HTERT RPE-1 (cell line): ENCODE results near the gene TFAP2E.
"Not testable (repeated sequence)": the region's sequence is repeated elsewhere in the genome, so short reads cannot be mapped to it uniquely, and the experiment has no call there.

Experiments
- in situ Hi-C: fragments of 300-500 bp; cut with MboI; formaldehyde crosslinking; loops from 4 replicates; pipeline ENCODE4 v1.14.3; 2020; ENCODE audit warnings: low sequenced_read_pairs

Gene TFAP2E

DNA sequence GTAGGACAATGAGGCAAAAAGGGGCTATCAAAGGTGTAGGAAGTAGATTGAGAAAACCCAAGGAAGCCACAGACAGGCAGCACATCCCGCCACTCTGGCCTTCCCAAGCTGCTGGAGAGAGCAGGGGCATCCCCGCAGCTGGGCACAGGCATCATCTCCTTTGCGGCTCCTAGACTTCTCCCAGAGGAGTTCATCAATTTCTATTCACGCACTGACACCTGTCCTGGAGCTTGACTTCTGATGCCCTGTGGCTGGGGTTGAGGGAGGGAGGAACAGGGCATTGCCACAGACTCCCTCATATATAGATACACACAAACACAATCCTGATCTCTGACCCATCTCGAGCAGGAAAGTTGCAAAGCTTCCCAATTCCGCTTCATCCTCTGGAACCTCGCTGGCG is 1.9 kb upstream of the TFAP2E start:
- in situ Hi-C loops: no loop called here

DNA sequence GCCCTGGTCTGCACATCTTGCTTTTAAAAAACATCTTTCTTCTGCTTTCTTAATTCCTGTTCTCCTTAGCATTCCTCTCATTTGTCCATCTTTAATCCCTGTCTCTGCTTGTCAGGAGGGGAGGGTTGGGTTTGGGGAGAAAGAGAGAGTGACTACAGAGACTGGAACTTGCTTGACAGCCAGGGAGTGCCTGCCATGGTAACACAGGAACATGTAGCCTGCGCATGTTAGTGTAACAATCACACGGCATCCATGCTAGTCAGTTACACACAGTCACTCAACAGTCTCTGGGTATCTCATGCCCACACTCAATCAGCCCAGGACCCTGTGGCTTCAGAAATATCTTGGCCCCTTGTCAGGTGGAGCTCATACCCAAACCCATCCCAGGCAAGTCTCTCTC is 818 bp upstream of the TFAP2E start:
- in situ Hi-C loops: no loop called here

DNA sequence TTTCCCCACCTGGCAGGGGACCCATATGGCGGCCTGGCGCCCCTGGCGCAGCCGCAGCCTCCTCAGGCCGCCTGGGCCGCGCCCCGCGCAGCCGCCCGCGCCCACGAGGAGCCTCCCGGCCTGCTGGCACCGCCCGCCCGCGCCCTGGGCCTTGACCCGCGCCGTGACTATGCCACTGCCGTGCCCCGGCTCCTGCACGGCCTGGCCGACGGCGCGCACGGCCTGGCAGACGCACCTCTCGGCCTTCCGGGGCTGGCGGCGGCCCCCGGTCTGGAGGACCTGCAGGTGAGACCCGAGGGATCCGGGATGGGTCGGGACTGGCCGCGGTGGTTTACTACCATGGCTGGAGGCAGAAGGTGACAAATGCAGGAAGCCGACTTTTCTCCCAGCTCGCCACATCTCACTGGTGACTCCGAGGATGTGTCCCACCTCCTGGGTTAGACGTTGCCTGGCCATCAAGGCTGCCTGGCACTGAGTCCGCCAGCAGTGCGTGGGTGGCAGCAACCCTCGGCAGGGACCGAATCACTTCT is 1.1 kb downstream of the TFAP2E start:
- in situ Hi-C loops: no loop called here

DNA sequence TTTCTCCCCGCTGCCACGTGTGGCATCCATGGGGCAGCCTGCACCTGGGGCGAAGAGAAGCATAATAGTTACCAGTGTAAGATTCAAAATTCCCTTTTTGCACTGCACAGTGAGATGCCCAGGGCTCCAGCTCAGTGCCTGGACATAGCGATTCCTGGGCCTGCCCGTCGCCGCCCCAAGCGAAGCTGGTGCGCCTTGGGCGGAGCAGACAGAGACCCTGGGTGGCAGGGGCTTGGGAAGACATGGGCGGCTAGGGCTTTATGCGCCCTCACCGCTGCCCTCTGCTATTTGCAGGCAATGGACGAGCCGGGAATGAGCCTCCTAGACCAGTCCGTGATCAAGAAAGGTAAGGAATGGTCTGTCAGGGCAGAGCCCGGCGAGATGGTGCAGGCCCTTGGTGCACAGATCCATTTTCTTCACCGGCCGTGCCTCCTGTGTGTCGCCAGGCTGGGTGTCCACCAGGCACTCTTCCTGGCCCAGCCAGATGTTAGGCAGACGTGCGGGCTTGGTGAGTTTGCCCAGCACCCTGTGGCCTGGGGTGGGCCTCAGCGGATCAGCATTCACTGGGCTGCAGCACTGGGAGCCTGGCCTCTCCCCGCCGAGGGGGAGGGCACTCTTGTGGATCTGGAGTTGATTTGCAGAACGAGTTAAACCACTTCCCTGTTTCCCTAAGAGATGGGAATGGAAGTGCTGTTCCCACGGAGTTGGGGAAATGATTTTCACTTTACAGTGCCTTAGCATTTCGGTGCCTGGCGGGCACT is 1.7 kb downstream of the TFAP2E start:
- in situ Hi-C loops: no loop called here

DNA sequence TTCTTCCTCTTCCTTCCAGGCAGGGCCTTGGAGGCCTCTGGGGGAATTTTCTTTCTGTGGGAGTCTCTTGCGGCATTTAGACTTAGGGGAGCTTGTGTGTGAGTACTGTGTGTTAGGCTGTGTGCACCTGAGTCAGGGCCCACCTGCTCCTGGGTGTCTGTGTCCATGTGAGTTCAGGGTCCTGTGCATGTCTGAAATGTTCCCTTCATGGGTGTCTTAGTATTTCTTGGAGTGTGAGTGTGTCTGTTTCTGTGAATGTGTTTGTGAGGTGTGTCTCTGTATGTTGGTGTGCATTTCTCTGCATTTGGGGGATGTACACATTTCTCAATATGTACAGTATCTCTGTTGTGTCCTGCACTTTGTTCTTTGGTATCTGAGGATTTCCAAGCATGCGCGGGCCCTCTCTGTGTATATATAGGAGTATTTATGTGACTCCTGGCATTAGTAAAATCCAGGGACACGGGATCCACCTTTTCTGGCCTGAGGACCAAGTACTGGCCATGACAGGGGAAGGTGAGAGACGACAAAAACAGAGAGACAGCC is 2.4 kb downstream of the TFAP2E start:
- in situ Hi-C loops: no loop called here

DNA sequence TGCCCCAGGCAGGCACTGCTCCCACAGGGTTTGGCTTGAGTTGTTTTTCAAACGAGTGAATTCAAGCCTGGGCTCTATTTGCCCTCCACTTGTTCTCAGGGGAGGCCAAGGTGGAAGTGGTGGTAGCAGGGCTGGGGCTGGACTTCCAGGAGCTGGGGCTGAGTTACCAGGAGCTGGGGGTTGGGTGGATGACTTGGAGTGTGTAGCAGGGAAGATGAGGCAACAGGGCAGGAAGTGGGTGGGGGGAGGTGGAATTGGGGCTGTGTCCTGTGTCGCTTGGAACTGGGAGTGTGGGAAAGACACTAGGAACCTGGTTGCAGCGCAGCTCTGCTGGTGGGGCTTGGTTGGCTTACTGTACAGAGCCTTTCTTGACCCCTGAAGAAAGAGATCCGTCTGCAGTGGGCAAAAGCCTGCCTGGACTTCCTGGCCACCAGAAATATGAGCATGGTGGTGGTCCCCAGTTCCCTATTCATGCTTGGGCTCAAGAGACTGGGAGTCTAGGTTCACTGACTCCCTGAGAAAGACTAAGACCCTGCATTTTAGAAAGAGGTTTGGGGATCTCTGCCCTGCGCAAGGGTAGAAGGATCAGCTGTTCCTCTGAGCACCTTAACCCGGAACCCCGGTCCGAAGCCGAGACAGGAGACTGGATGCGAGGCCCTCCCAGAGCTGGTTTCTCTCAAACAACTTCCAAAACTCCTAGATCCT is 3.1 kb downstream of the TFAP2E start:
- in situ Hi-C loops: no loop called here

DNA sequence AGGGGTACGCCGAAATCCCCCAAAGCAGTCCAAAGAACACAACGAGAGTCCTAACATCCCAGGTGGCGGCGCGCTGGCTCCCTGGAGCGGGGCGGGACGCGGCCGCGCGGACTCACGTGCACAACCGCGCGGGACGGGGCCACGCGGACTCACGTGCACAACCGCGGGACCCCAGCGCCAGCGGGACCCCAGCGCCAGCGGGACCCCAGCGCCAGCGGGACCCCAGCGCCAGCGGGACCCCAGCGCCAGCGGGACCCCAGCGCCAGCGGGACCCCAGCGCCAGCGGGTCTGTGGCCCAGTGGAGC is 3.6 kb downstream of the TFAP2E start:
- in situ Hi-C loops: not testable (repeated sequence)

DNA sequence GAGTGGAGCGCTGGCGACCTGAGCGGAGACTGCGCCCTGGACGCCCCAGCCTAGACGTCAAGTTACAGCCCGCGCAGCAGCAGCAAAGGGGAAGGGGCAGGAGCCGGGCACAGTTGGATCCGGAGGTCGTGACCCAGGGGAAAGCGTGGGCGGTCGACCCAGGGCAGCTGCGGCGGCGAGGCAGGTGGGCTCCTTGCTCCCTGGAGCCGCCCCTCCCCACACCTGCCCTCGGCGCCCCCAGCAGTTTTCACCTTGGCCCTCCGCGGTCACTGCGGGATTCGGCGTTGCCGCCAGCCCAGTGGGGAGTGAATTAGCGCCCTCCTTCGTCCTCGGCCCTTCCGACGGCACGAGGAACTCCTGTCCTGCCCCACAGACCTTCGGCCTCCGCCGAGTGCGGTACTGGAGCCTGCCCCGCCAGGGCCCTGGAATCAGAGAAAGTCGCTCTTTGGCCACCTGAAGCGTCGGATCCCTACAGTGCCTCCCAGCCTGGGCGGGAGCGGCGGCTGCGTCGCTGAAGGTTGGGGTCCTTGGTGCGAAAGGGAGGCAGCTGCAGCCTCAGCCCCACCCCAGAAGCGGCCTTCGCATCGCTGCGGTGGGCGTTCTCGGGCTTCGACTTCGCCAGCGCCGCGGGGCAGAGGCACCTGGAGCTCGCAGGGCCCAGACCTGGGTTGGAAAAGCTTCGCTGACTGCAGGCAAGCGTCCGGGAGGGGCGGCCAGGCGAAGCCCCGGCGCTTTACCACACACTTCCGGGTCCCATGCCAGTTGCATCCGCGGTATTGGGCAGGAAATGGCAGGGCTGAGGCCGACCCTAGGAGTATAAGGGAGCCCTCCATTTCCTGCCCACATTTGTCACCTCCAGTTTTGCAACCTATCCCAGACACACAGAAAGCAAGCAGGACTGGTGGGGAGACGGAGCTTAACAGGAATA is 4.2 kb downstream of the TFAP2E start:
- in situ Hi-C loops: no loop called here

DNA sequence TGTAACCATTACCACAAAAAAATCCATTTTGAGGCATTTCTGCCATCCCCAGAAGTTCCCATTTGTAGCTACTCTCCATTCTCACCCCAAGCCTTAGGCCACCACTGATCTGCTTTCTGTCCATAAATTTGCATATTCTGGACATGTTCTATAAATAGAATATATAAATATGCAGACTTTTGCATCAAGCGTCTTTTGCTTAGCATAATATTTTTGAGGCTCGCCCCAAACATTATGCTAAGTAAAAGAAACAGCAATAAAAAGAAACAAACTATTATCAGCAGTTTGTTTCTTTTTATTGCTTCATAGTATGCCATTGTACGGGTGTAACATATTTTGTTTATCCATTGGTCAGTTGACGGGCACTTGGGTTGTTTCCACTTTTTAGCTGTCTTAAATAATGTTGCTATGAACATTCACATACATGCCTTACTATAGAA is 7.9 kb downstream of the TFAP2E start:
- in situ Hi-C loops: no loop called here

DNA sequence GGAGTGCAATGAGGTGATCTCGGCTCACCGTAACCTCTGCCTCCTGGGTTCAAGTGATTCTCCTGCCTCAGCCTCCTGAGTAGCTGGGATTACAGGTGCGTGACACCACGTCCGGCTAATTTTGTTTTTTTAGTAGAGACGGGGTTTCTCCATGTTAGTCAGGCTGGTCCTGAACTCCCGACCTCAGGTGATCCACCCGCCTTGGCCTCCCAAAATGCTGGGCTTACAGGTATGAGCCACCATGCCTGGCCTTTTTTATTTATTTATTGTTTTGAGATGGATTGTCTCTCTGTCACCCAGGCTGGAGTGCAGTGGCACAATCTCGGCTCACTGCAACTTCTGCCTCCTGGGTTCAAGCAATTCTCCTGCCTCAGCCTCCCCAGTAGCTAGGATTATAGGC is 8.5 kb downstream of the TFAP2E start:
- in situ Hi-C loops: not testable (repeated sequence)

DNA sequence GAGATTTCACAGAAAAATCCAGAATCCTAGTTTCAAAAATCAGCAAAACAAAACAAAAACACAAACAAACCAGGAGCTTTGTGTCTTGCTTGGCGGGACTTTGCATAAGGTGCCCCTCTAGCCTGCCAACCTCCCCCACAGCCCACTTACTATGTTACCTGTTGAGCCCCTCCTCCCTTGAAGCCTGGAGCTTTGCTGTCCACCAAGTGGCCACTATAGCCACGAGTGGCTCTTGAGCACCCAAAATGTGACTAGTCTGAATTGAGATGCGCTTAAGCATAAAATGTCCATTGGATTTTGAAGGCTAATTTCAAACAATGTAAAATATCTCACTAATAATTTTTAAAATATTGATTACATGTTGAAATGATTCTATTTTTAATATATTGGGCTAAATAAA is 12.2 kb downstream of the TFAP2E start:
- in situ Hi-C loops: no loop called here

DNA sequence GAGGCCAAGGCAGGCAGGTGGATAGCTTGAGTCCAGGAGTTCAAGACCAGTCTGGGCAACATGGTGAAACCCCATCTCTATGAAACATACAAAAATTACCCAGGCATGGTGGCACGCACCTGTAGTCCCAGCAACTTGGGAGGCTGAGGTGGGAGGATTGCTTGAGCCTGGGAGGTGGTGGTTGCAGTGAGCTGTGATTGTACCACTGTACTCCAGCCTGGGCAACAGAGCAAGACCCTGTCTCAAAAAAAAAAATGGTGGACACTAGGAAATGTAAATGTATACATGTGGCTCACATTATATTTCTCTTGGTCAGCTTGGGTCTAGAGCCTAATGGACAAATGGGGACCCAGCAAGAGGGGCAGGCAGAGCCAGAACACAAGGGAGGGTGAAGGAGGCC is 12.7 kb downstream of the TFAP2E start:
- in situ Hi-C loops: not testable (repeated sequence)

DNA sequence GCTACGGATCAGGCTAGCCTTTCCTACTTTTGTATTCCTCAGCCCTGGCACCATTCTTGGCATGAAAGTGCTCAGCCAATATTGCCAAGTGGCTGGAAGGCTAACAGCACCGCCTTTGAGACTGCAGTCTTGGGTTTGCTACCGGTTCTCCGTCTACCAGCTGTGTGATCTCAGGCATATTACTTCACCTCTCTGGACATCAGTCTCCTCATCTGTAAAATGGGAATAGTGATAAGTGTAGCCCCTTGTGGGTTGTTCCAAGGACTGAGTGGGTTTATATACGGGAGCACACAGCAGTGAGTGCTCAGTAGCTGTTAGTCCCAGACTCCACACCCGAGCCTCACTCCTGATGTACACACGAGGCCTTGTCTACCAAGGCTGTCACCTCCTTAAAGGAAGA is 13.7 kb downstream of the TFAP2E start:
- in situ Hi-C loops: no loop called here

DNA sequence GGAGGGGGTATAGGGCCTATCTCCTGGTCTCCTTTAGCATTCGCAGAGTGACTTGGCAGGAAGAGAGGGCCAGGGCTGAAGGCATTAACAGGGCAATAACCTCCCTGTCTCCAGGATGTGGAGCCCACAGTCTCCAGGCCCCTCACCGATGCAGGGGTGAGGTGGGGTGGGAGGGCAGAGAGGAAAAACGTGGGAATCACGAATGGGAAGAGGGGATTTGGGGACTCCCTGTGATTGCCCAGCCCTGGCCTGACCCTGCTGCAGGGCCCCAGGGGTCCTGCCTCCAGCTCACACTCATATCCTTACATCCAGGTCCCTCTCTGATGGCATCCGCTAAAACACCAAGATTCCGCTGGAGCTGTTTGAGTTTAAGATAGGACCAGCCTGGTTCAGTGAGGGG is 14.6 kb downstream of the TFAP2E start:
- in situ Hi-C loops: no loop called here

DNA sequence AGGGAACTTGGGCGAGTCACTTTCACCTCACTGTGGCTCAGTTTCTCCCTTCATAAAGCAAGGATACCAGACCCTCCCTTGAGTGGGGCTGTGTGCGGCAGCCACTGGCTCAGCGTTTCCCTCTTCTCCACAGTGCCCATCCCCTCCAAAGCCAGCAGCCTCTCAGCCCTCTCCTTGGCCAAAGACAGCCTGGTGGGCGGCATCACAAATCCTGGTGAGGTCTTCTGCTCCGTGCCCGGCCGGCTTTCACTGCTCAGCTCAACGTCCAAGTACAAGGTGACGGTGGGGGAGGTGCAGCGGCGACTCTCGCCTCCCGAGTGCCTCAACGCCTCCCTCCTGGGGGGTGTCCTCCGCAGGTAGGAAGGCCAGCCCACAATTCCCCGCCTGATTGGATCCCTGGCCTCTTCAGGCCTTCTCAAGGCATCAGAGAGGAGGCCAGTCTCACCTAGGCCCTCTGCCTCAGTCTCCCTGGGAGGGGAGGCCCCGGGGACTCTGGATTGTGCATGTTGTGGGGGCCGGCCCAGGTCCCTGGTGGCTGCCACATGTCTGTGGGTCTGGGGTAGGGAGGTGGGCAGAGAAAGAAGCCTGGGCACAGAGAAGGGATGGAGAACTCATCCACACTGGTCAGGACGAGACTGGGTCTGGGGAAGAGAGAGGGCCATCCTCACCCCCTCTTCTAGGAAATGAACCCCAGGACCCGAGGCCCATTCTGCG is 15.2 kb downstream of the TFAP2E start:
- in situ Hi-C loops: no loop called here

DNA sequence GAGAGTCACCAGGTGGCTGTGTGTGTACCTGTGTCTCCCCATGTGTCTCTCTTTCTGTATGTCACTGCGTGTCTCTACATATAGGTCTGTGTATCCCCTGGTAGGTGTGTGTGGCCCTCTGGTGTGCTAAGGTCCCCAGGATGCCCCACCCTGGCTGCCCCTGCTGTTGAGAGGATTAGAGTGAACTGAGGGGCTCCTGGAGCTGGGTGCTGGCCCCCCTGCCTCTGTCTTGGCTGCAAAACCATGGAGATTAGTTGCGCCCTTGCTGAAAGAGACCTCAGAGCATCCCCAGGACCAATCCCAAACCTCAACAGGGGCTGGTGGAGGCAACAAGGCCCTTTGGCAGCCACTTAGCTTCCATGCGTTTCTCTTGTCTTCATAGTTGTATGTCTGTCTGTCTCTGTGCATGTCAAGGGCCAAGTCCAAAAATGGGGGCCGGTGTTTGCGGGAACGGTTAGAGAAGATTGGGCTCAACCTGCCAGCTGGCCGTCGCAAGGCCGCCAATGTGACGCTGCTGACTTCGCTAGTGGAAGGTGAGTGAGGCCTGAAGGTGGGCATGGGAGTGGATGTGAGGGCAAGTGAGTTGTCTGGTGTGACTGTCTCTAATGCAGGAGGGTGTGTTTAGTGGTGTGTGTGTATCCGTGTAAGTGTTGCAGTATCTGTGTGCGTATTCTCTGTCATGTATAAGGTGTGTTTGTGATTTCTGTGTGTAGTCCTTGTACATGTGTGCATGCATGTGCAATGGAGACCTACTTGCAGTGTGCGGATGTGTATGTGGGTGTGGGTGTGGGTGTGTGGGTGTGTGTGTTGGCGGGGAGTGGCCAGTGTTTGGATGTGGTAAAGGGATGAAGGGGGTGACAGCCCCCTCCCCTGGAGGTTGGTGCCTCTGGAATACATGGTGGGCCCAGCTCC is 16.7 kb downstream of the TFAP2E start:
- in situ Hi-C loops: no loop called here

DNA sequence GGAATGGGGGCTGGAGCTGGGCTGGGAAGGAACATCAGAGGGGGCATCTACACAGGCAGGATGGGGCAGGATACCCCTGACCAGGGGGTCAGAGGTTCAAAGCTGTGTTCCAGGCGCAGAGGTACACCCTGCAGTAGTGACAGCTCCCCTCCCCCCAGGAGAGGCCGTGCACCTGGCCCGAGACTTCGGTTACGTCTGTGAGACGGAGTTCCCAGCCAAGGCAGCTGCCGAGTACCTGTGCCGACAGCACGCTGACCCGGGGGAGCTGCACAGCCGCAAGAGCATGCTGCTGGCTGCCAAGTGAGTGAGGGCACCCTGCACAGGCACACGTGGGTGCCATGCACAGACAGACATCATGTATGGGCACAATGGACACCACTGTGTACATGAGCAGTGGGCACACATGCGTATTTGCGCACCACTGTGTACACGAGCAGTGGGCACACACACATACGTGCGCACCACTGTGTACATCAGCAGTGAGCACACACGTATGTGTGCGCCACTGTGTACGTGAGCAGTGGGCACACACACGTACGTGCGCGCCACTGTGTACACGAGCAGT is 17.4 kb downstream of the TFAP2E start:
- in situ Hi-C loops: no loop called here

DNA sequence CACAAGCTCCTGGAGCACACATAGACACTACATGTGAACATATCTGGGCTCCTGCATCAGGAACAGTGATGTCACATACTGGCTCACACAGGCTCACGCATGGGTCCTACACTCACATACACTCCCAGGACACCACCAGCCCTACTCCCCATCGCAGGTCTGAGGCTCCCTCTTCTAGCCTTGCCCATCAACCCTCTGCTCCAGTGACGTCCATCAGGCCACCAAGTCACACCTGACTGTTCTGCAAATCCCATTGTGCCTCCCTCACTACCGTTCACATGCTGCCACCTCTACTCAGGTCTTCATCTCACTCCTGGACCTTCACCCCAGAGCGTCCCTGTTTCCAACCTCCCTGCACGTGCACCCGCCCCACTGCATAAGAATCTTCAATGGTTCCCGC is 18.1 kb downstream of the TFAP2E start:
- in situ Hi-C loops: no loop called here
